Endothelial cell of umbilical vein (primary cell): ENCODE data around the gene TGM3. TPM values are rescaled to one million over a fixed set of nuclear protein-coding genes. Genes with fewer than 3 reads are reported as not detected.

Source experiments
- BruUV-seq: library from RNA; stranded (reverse); fragments of 400-500 nt; replicated peaks from 2 replicates; lab custom pipeline; 2021; lab: Mats Ljungman, UMichigan
- CTCF ChIA-PET: fragments of 300-600, 350-600 bp; sonication (Branson Sonifier 250); formaldehyde crosslinking; loops from one replicate; lab custom pipeline; 2021; ENCODE audit warnings: antibody characterized with exemption, inconsistent platforms; lab: Charles Lee
- POLR2A ChIA-PET: fragments of 300-600, 350-600 bp; sonication (Branson Sonifier 250); formaldehyde crosslinking; loops from one replicate; lab custom pipeline; 2021; ENCODE audit warnings: antibody characterized with exemption, inconsistent platforms; lab: Charles Lee
- DNase-seq: peaks from one replicate; pipeline ENCODE4 v3.0.0-alpha.2; 2011; ENCODE audit warnings: low read depth, low spot score
- FAIRE-seq: peaks from 2 replicates; lab custom pipeline; 2011; peaks lifted over from hg19 to GRCh38; lab: Jason Lieb, UNC
- H2AFZ ChIP-seq: 2 replicates; pipeline ENCODE4 v1.6.0; 2012; ENCODE audit warnings: low read depth, low read length, control low read depth, inconsistent platforms
- H3K27ac ChIP-seq: 2 replicates; pipeline ENCODE4 v1.5.1; 2011; ENCODE audit warnings: low read depth, mild to moderate bottlenecking, control low read depth, low read length, moderate library complexity; ENCODE audit not compliant: insufficient read depth
- H3K27me3 ChIP-seq, 2 experiments: 2 replicates each; pipeline versions ENCODE4 v1.6.0 to v1.6.1; 2011; ENCODE audit warnings: low read length in 2 of 2, mixed read lengths in 1 of 2; ENCODE audit not compliant: control insufficient read depth in 2 of 2, insufficient read depth in 2 of 2
- H3K36me3 ChIP-seq, 2 experiments: 2 replicates in 1 of 2; 3 replicates in 1 of 2; pipeline ENCODE4 v1.5.1; 2011; ENCODE audit warnings: low read length in 2 of 2, mild to moderate bottlenecking in 1 of 2, moderate library complexity in 1 of 2; ENCODE audit not compliant: control insufficient read depth in 2 of 2, insufficient read depth in 2 of 2; ENCODE audit errors: extremely low read depth in 1 of 2
- H3K4me1 ChIP-seq: 3 replicates; pipeline ENCODE4 v1.5.1; 2011; ENCODE audit warnings: mild to moderate bottlenecking, low read length; ENCODE audit not compliant: control insufficient read depth, insufficient read depth; ENCODE audit errors: extremely low read depth
- H3K4me2 ChIP-seq: 2 replicates; pipeline ENCODE4 v1.6.1; 2011; ENCODE audit warnings: low read length, control low read depth, mixed read lengths; ENCODE audit not compliant: insufficient read depth
- H3K4me3 ChIP-seq, 3 experiments: fragments of 200-600 bp in 1 of 3; sonication (generic), shearing (Covaris generic) in 1 of 3; replicated peaks in 1 of 3; 2 replicates each; pipeline ENCODE4 v1.5.1; 2011 to 2016; ENCODE audit warnings: control low read depth in 3 of 3, low read length in 3 of 3, mild to moderate bottlenecking in 2 of 3, inconsistent platforms in 1 of 3, low read depth in 1 of 3, moderate library complexity in 1 of 3; ENCODE audit not compliant: insufficient read depth in 1 of 3
- H3K79me2 ChIP-seq: 2 replicates; pipeline ENCODE4 v1.6.0; 2012; ENCODE audit warnings: low read length, inconsistent platforms; ENCODE audit not compliant: control insufficient read depth, insufficient read depth
- H3K9ac ChIP-seq: replicated peaks from 2 replicates; pipeline ENCODE3; 2011; ENCODE audit warnings: low read length, control low read depth; ENCODE audit not compliant: insufficient read depth; ENCODE audit errors: extremely low read depth
- H3K9me1 ChIP-seq: replicated peaks from 3 replicates; pipeline ENCODE4 v1.6.0; 2011; ENCODE audit warnings: mild to moderate bottlenecking, low read length; ENCODE audit not compliant: control insufficient read depth, insufficient read depth; ENCODE audit errors: extremely low read depth
- H3K9me3 ChIP-seq: replicated peaks from 2 replicates; pipeline ENCODE4 v1.5.1; 2012; ENCODE audit warnings: low read length, inconsistent platforms; ENCODE audit not compliant: control insufficient read depth, insufficient read depth
- H4K20me1 ChIP-seq: replicated peaks from 2 replicates; pipeline ENCODE3; 2011; ENCODE audit warnings: mild to moderate bottlenecking, low read length; ENCODE audit not compliant: control insufficient read depth, insufficient read depth; ENCODE audit errors: extremely low read depth
- CTCF ChIP-seq, 2 donors: IDR thresholded peaks; 1 replicate in 1 of 2; 2 replicates in 1 of 2; pipeline ENCODE4 v1.5.1; 2011; ENCODE audit warnings: low read length in 2 of 2, mild to moderate bottlenecking in 2 of 2, moderate library complexity in 2 of 2, control low read depth in 1 of 2, inconsistent platforms in 1 of 2, low read depth in 1 of 2; ENCODE audit not compliant: insufficient read depth in 1 of 2; ENCODE audit errors: extremely low read depth in 1 of 2
- EZH2 ChIP-seq: IDR thresholded peaks from 2 replicates; pipeline ENCODE4 v1.6.1; 2012; ENCODE audit warnings: borderline replicate concordance, low read depth, mild to moderate bottlenecking, moderate library complexity, low read length, inconsistent platforms; ENCODE audit not compliant: severe bottlenecking
- FOS ChIP-seq: IDR thresholded peaks from 2 replicates; pipeline ENCODE4 v1.6.1; 2011; ENCODE audit warnings: mild to moderate bottlenecking, low read length, moderate library complexity, borderline replicate concordance; ENCODE audit not compliant: insufficient read depth
- GATA2 ChIP-seq: IDR thresholded peaks from 2 replicates; pipeline ENCODE4 v1.7.0; 2011; ENCODE audit warnings: low read depth, mild to moderate bottlenecking, moderate library complexity, mixed read lengths, low read length; ENCODE audit not compliant: insufficient read length, insufficient read depth
- JUN ChIP-seq: IDR thresholded peaks from 2 replicates; pipeline ENCODE4 v1.6.1; 2011; ENCODE audit warnings: borderline replicate concordance, low read depth; ENCODE audit not compliant: insufficient read length, insufficient read depth
- MAX ChIP-seq: IDR thresholded peaks from 2 replicates; pipeline ENCODE4 v1.6.1; 2011; ENCODE audit not compliant: insufficient read depth, insufficient read length
- MYC ChIP-seq: IDR thresholded peaks from one replicate; pipeline ENCODE4 v1.6.1; 2011; ENCODE audit warnings: mild to moderate bottlenecking, low read depth, low read length
- POLR2A ChIP-seq: IDR thresholded peaks from 2 replicates; pipeline ENCODE4 v1.6.1; 2012; ENCODE audit warnings: low read depth, mild to moderate bottlenecking, control low read depth, low read length
- POLR2AphosphoS5 ChIP-seq: IDR thresholded peaks from 2 replicates; pipeline ENCODE4 v1.6.1; 2012; ENCODE audit warnings: low read depth, mild to moderate bottlenecking, control low read depth, low read length, moderate library complexity; ENCODE audit not compliant: insufficient read depth
- dilution Hi-C: fragments of 300-500 bp; cut with MboI; formaldehyde crosslinking; loops from one replicate; pipeline ENCODE4 v1.15.0; 2019; ENCODE audit warnings: low sequenced_read_pairs; ENCODE audit not compliant: extremely low pct_ligation_motif_present
- intact Hi-C: fragments of 100-400 bp; cut with micrococcal nuclease; formaldehyde crosslinking; loops from one replicate; pipeline ENCODE4 v1.10.0; 2022
- polyA plus RNA-seq, 4 experiments: library from polyadenylated mRNA; depleted of rRNA in 3 of 4; stranded (reverse) in 3 of 4; unstranded in 1 of 4; fragments of >200 nt; gene quantifications; 2 replicates each; pipeline versions ENCODE4 v1.2.1 to v1.2.3, GENCODE V29; 2011 to 2012; ENCODE audit warnings: missing spikeins in 1 of 4
- total RNA-seq: library from RNA; stranded (reverse); gene quantifications from 2 replicates; pipeline ENCODE4 v1.2.3, GENCODE V29; 2021

Gene TGM3
- total and polyA plus RNA-seq, 2 donors (not counting 3 experiments of a cell fraction or from before 2014, with no cell fraction given): not detected

DNA sequence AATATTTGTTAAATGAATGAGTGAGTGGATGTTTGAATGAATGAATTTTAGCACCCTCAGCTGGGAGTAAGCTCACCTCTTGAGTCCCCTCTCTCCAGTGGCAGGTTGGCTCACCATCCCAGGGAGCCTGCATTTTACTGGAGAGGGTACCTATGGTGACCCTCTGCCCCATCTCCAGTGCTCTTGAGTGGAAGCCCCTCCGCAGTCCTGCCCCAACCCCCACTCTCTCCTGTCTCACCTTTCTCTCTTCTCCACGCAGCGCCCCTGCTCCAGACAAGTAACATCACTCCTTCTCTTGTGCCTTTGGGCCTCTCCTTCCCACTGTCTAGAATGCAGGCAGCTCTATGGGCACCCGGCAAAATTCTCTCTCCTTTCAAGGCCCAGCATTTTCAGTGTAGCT lies 11.3 kb downstream of the TGM3 start:
- Histone ChIP-seq H3K9me1 (no peaks in the 10 kb centered on the region), H3K9ac (no peak overlapping the region), H3K79me2 (no peaks in the 10 kb centered on the region), H3K27me3 (no peaks in the 10 kb centered on the region), H3K4me1 (no peaks in the 10 kb centered on the region), H3K4me3 (no peak overlapping the region), H3K27ac (no peak overlapping the region), H3K9me3 (no peaks in the 10 kb centered on the region), H4K20me1 (no peaks in the 10 kb centered on the region), H3K36me3 (no peaks in the 10 kb centered on the region), H2AFZ (no peak overlapping the region), H3K4me2 (no peak overlapping the region)
- intact Hi-C loops: no loop called here
- TF ChIP-seq MYC (no peak), JUN (no peak), POLR2A (no peak), POLR2AphosphoS5 (no peak), MAX (no peak), CTCF (IDR thresholded peaks at IDR 0.05; ENCODE audit: extremely low read depth in 1 of 2, insufficient read depth in 1 of 2, low read depth in 1 of 2, low read length in 2 of 2) (no peak), FOS (no peak), EZH2 (no peak), GATA2 (no peak)
- FAIRE-seq (no peak), DNase-seq (no peak)
- BruUV-seq: no TSS peak
- dilution Hi-C loops: no loop called here
- CTCF ChIA-PET: no interaction called here
- POLR2A ChIA-PET: no interaction called here
